ENCODE data around the gene BTBD10.
A peak's percentile ranks its signal among the peaks of the same experiment; 100 is the strongest.

Gene BTBD10

GRCh38 chr11:13462901-13463778, at the start of gene BTBD10:
TSS of gene BTBD10 (minus strand) at chr11:13463222. CDS start at chr11:13445124, 18,098 bp downstream.
- DNase-seq = peak; percentile 95

GRCh38 chr11:13503393-13503792, 40.4 kb upstream of the BTBD10 start:
- no peak for DNase-seq

DNA sequence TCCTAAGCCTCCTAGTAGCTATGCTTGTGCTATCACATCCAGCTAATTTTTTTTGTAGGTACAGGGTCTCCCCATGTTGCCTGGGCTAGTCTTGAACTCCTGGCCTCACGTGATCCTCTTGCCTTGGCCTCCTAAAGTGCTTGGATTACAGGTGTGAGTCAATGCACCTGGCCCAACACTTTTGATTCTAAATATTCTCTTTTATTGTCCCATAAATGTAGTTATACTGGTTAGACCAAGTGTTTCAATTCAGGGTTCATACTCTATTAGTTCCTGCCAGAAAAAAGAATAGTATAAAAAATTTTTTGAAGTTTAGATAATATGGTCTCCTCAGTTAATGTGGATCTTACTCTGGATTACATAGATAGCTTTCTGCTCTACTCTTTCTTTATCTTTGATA, 39.5 kb upstream of the BTBD10 start:
- no peak for DNase-seq

- DNase-seq = no peak
These were observed 32.9 kb upstream of the BTBD10 start, which contains the start of gene PTH for GRCh38 chr11:13495929-13496328. TSS of gene PTH (minus strand) at chr11:13495997. CDS start at chr11:13492855, 3,142 bp downstream.

- DNase-seq = no peak
These were observed 31.0 kb upstream of the BTBD10 start for GRCh38 chr11:13494051-13494450.

- DNase-seq = no peak
These were observed 24.6 kb upstream of the BTBD10 start for GRCh38 chr11:13487661-13488030.

GRCh38 chr11:13486926-13487660, 24.1 kb upstream of the BTBD10 start:
- peak; percentile 70 for DNase-seq

GRCh38 chr11:13480198-13480597, 17.2 kb upstream of the BTBD10 start:
- DNase-seq = no peak

- DNase-seq = no peak
These were observed 16.7 kb upstream of the BTBD10 start for GRCh38 chr11:13479688-13480087.

DNA sequence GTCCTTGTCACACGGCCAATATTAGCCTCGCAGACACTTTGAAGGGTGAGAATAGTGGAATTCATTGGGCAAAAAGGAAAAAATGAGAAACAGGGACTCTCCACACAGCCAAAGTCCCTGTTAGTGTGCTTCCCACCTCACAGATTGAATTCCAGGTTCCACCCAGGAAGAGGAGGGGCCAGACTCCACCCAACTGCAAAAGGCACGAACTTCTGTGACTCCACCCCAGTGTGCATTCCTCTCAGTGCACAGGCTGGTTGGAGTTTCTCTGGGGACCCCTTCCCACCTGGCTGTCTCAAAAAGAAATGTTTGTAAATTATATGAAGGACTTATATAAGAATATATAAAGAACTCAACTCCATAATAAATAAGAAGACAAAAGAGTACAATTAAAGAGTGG, 12.1 kb upstream of the BTBD10 start:
- DNase-seq = no peak

DNA sequence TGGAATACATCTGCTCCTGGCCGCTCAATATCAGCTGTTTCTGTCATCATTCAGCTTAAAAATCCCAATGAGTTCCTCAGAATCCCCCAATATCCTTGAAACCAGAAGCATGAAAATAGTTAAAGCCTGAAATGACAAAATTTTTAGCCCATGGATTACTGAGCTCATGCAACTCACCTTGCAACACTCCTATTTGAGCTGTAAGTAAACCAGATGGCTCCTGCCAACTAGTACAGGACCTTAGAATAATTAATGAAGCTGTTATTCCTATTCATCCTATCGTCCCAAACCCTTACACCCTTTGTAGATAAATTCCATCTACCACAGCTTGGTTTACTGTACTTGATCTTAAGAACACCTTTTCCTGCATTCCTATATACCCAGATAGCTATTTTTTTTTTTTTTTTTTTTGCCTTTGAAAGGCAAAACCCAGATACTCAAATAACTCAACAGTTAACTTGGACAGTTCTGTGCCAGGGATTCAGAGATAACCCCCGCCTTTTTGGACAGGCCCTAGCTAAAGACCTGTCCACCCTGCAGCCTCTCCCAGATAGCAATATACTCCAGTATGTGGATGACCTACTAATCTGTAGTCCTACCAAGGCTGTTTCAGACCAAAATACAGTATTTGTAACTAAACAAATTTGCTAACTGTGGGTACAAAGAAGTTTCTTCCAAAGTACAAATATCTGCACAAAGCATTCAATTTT, 10.1 kb upstream of the BTBD10 start:
- no peak for DNase-seq

DNA sequence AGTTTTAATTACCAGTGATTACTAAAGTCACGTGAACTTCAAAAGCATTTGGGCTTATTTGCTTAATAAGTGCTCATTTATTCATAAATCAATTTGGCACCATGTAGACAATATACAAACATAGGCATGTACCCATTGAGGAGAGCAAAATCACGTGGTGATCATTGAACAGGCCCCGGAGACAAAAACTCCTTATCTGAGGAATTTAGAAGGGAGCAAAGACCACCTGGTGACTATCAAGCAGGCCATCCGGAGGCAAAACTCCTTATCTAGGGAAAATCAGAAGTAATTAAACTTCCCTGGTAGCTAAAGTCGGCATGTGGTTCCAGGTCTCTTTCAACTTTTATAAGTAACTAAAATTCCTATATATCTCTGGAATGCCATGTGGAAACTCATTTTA, 5.7 kb upstream of the BTBD10 start:
- DNase-seq = no peak

DNA sequence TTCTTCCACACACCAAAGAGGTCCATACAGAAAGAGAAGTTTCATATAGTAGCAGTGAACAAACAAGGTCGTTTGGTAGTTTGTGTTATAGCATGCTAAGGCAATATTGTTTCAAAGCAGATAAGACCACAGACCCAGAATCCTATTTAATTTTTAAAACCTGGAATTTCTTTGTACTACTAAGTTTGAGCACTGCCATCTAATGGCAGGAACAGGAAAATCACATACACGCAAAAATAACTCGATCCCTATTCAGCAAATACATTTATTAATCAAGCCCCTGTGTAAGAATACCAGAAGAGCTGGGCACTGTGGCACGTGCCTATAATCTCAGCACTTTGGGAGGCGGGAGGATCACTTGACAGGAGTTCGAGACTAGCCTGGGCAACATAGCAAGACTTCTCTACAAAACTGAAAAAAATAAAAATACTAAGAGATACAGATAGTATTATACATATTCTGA, 2.9 kb upstream of the BTBD10 start:
- DNase-seq = no peak

DNA sequence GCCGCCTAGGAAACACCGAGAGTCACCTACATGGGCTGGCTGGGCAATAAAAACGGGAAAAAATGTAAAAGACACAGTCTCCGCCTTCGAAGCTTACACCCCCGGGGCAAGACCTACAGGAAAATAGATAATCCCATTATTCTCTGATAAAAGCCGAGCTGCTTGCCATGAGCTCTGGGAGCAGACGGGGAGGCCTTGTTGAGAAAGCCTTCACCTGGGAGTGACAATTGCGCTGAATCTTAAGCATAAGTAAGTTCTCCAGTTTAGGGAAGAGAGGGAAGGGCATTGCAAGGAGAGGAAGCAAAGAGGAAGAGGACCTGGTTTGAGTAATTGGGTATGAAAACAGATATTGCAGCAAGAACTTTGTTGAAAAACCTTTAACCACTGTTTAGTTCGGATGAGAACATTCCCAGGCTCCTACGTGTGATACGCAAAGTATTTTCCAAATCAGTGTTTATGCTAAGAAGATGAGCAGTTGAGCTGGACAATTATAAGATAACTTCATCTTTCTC, 813 bp upstream of the BTBD10 start:
- no peak for DNase-seq

DNA sequence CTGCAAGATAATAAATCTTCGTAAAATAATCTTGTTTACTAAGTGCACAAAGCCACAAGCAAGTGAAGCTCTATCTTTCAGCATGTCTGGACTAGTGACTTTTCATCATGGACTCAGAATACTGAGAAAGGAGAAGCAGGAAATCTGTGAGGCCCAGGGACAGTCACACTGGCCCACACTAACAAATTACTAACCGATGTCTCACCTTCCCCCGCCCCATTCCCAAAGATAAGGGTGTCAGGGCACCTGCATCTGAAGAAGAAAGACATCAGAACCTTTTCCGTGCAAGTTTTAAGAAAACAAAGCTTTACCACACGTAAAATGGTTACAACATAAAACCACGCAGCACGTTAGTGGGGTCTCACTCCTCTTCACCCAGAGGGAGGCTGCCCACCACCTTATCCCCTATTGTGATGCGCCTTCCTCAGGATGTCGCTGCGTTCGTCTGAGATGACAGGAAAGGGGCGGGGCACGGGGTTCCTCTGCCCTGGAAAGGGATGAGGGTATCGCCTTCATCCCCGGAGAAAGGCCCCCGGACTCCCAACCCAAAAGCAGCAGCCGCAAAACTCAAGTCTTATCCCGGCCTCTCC, 616 bp downstream of the BTBD10 start:
- DNase-seq = peak; percentile 36

- DNase-seq = no peak
These were observed 1.7 kb downstream of the BTBD10 start for GRCh38 chr11:13461291-13461690.

GRCh38 chr11:13450832-13451397, 12.1 kb downstream of the BTBD10 start:
- no peak for DNase-seq

DNA sequence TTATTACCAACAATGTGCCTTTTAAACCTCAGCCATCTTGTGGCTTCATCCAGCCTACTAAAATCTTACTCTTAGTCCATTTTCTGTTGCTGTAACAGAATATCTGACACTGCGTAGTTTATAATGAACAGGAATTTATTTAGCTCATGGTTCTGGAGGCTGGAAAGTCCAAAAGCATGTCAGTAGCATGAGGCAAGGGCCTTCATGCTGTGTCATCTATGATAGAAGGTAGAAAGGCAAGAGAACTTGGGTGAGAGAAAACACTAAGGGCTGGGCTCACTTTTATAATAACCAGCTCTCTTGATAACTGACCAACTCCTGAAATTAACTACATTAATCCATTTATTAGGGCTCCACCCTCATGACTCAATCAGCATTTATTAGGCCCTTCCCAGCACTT, 13.5 kb downstream of the BTBD10 start:
- no peak for DNase-seq

- no peak for DNase-seq
These were observed 14.1 kb downstream of the BTBD10 start for GRCh38 chr11:13448876-13449275.

GRCh38 chr11:13446444-13446843, 16.6 kb downstream of the BTBD10 start:
- DNase-seq = no peak

DNA sequence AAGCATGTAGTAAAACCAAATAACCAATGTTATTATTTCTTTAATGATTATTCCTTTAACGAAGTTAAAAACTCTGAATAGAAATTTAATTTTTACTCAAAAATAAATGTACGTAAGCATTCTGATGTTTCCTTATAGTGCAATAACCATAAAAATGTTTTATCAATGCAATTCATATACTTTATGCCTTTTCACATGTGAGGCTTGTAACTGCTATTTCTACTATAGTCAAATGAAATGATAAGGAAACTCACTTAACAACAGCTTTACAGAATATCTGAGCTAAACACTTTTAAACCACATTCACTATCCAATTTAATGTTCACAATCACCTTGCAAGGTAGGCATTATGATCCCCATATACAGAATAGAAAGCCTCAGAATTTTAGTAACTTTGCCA, 17.4 kb downstream of the BTBD10 start:
- no peak for DNase-seq

DNA sequence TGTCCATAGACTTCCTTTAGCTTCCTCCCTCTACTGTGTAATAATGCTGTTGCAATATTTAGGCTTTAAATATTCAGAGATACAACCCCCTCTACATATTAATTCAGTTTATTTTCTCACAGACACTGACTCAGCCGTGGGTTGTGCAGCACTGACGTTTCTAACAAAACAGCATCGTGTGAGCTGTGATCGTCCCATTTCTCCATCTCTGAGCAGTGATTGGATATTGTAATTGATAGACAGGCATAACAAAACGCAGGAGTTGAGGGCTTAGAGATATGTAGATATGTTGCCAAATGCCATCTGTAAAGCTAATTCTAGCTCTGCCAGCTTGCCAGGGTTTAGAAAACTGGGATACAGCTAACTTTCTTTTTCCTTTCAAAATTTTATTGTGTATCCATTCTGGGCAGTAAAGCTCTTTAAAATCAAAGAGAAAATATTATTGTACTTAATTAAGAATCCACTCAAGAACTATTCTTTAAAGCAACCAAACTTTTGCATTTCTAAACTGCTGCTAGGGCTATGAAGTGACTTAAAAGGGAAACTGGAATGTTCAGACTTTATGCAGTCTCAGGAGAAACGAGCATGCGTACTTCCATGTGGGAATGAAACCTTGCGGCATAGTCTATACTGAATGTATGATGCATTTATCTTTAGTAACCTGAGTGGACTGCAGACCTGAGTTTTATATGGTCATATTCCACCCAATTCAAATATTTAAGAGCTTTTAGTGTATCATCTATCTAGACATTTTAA, 22.7 kb downstream of the BTBD10 start:
- DNase-seq = no peak

Data from CD4-positive, alpha-beta T cell treated with Interleukin-15 for 1 hour (primary cell).